GM20431 (cell line): ENCODE data around the gene AKR1B15.
"Not testable (repeated sequence)": the region's sequence is repeated elsewhere in the genome, so short reads cannot be mapped to it uniquely, and the experiment has no call there.

Experiments used
- in situ Hi-C: fragments of 300-500 bp; cut with MseI, MboI; formaldehyde crosslinking; loops from one replicate; pipeline ENCODE4 v1.15.0; 2020; ENCODE audit warnings: low sequenced_read_pairs; ENCODE audit not compliant: unreplicated experiment

The AKR1B15 gene

DNA sequence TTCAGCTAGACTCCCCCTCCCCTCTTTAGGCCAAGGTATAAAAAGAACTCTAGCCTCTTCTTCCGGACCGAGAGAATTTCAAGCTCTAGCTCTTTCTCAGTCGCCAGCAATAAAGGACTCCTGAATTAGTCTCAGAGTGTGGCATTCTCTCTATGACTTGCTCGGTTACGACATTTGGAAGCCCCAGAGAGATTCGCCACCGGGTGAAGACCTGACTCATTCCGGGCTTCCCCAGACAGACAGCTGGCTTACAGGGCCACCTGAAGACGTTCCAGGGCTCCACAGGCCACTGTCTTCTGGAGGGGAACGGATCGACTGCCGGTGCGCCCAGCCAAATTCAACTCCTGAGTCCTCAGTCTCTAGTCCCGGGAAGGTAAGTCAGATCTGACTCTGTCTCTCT, at the start of gene AKR1B15:
AKR1B15 (plus strand) TSS at position 234 of the 400 bp plus-strand sequence. CDS start 15,510 bp downstream, outside the sequence.
- in situ Hi-C loops, result no loop called here

GRCh38 chr7:134500406-134500805, 48.5 kb upstream of the AKR1B15 start:
- in situ Hi-C loops, result no loop called here

DNA sequence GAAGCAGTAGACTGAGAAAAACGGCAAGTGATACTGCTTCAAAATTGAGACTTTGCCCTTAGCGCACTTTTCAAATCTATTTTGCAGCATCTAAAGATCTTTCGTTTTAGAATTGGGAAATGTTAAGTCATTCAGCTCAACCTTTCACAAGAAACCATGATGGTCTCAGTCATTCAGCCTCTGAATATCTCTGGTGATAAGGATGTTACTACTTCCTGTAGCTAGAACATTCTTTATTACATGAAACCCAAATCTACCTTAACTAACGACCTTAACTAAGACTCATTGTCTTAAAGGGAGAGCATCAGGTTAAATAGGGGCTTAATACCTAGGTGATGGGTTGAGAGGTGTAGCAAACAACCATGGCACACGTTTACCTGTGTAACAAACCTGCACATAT, 47.9 kb upstream of the AKR1B15 start:
- in situ Hi-C loops, result no loop called here

GRCh38 chr7:134502463-134503371, 46.2 kb upstream of the AKR1B15 start:
- in situ Hi-C loops, result no loop called here

GRCh38 chr7:134504660-134505164, 44.2 kb upstream of the AKR1B15 start:
- in situ Hi-C loops, result no loop called here

- in situ Hi-C loops, result no loop called here
Observed at GRCh38 chr7:134505856-134506255, 43.1 kb upstream of the AKR1B15 start.

GRCh38 chr7:134509010-134509409, 39.9 kb upstream of the AKR1B15 start:
- in situ Hi-C loops, result no loop called here

DNA sequence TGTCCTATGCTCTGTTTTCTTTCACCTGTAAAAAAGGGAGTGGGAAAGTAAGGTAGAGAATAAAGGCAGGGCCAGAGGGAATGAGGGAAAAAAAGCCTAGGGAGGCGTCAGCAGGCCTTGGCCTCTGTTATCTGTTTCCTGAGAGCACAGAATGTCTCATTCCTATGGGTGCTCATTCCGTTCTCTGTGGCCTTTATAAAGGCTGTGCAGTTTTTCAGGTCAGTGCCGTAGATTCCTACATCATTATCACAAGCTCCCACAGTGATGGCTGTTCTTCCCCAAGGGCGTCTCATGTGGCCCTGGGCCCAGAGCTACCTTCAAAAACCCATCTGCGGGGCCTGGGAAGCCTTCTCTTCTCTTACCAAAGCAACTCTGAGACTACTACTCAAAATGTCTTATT, 38.3 kb upstream of the AKR1B15 start:
- in situ Hi-C loops, result loop anchor here (10.0 kb wide), 1 partner anchor 94 kb away; no protein-coding TSS in a partner anchor

- in situ Hi-C loops, result loop anchor here (10.0 kb wide), 1 partner anchor 93 kb away; no protein-coding TSS in a partner anchor
Observed at GRCh38 chr7:134512271-134512670, 36.6 kb upstream of the AKR1B15 start.

DNA sequence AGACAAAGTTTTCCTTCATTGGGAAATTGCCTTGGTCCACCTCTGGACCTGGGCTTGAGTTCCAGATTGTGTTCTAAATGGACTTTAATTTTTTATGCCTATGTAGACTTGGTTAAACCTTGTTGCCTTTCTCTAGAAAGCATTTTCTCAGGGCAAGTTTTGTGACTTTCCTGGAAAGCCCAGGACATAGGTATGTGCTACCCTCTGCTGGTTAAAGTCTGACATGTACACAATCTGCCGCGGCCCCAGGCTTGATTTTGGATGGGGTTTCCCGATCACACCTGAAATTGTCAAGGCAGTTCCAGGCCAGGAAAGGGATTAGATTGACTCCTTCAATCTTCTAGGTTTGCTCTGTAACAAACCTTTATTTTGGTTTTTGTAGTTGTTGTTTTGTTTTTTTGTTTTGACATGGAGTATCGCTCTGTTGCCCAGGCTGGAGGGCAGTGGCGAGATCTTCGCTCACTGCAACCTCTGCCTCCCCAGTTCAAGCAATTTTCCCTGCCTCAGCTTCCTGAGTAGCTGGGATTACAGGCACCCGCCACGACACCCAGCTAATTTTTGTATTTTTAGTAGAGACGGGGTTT, 35.6 kb upstream of the AKR1B15 start:
- in situ Hi-C loops, result loop anchor here (10.0 kb wide), 1 partner anchor 92 kb away; no protein-coding TSS in a partner anchor

GRCh38 chr7:134514106-134514505, 34.8 kb upstream of the AKR1B15 start:
- in situ Hi-C loops, result loop anchor here (10.0 kb wide), 1 partner anchor 91 kb away; no protein-coding TSS in a partner anchor

- in situ Hi-C loops, result loop anchor here (10.0 kb wide), 1 partner anchor 90 kb away; no protein-coding TSS in a partner anchor
Observed at GRCh38 chr7:134514663-134515062, 34.2 kb upstream of the AKR1B15 start.

DNA sequence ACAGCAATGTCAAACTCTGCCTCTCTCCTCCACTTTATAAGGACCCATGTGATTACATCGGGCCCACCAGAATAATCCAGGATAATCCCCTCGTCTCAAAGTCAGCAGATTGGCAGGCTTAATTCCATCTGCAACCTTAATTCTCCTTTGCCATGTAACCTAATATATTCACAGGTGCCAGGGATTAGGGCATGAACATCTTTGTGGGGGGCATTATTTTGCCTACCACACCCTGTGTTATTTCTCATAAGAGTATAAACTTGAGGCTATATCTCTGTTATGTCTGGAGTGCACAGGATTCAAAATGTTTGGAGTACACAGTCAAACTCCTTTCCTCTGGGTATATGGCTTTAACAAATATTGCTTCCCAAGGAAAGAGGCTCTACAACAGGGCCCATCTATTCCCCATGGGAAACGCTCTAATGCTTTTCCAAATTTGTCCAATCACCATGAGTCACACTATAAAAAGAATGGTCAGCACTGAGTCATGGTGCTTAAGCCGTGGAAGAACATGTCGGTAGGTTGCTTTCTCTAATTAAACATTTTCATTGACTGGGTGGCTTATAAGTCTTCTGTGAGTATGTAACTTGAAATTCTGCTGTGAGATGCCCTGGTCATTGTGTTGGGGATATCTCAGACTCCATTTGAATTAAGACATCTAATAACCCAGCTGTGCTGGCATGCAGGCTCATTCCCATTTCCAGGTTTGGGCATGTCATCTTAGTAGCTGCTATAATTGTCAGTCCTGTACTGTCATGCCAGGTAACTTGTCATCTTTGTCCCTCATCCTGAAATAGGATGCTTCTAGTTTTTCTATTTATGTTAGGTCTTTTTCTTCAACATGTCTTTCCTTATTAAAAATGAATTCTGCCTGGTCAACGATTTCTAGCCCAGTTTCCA, 33.1 kb upstream of the AKR1B15 start:
- in situ Hi-C loops, result loop anchor here (10.0 kb wide), 1 partner anchor 89 kb away; no protein-coding TSS in a partner anchor

GRCh38 chr7:134520130-134520529, 28.8 kb upstream of the AKR1B15 start:
- in situ Hi-C loops, result no loop called here

- in situ Hi-C loops, result no loop called here
Observed at GRCh38 chr7:134522601-134523000, 26.3 kb upstream of the AKR1B15 start.

DNA sequence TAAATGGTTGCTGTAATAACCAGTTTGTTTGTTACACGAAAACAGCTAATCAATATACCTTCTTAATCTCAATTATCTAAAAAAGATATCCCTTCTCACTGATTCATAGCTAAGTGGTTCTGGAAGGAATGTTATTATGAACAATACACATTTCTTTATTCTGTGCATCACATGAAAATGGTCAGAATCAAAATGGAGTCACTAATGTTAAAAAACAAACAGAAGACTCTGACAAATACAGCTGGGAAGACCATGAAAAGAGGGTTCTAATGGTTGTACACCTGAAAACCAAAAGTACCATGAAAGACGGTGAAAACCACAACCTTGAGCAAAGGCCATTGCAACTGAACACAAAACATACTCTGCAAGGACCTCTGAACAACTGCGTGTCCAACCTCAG, 23.5 kb upstream of the AKR1B15 start:
- in situ Hi-C loops, result not testable (repeated sequence)

- in situ Hi-C loops, result not testable (repeated sequence)
Observed at GRCh38 chr7:134526552-134527248, 22.2 kb upstream of the AKR1B15 start.

- in situ Hi-C loops, result no loop called here
Observed at GRCh38 chr7:134527979-134528371, 20.9 kb upstream of the AKR1B15 start.

DNA sequence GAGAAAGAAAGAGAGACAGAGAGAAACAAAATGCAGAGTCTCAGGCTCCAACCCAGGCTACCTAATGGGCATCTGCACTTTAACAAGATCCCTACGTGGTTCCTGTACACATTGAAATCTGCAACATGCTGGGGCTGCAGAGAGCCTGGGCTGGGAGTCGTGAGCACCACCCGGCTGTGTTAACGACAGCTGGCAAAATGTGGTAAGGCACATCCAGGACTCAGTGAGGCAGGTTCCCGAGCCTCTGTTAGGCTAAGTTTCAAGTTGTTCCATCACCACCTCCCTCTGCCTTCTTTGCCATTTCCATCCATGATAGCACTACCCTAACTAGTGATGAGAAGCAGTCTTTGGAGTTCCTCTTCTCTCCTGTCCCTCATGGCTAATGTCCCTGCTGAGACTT, 20.2 kb upstream of the AKR1B15 start:
- in situ Hi-C loops, result no loop called here
